Mucosa of descending colon (tissue), 3 donors: Measurements from ENCODE around the gene RASA1. TPM values are rescaled to one million over a fixed set of nuclear protein-coding genes. Genes with fewer than 3 reads are reported as not detected.

Experiments
- ATAC-seq: fragments of 200-7000 bp; cut with Tn5 transposase; one replicate; pipeline ENCODE4 v1.9.1; 2020; ENCODE audit warnings: mild to moderate bottlenecking, moderate library complexity
- DNase-seq, 3 donors: peaks; one replicate each; pipeline ENCODE4 v3.0.0-alpha.2; 2020
- H3K36me3 ChIP-seq: fragments of 200-600 bp; one replicate; pipeline ENCODE4 v1.8.0; 2021; ENCODE audit warnings: low read depth, mild to moderate bottlenecking
- H3K4me1 ChIP-seq: fragments of 200-600 bp; one replicate; pipeline ENCODE4 v1.8.0; 2021; ENCODE audit warnings: low read depth, mild to moderate bottlenecking
- H3K4me3 ChIP-seq: fragments of 200-600 bp; one replicate; pipeline ENCODE4 v1.8.0; 2021; ENCODE audit warnings: mild to moderate bottlenecking
- H3K9me3 ChIP-seq: fragments of 200-600 bp; one replicate; pipeline ENCODE4 v1.8.0; 2021; ENCODE audit warnings: mild to moderate bottlenecking
- CTCF ChIP-seq: fragments of 200-600 bp; IDR thresholded peaks from one replicate; pipeline ENCODE4 v1.8.0; 2022; ENCODE audit warnings: antibody characterized with exemption, mild to moderate bottlenecking
- intact Hi-C, 2 donors: fragments of 100-400 bp; cut with DNase I in 1 of 2; cut with micrococcal nuclease in 1 of 2; formaldehyde crosslinking; loops; one replicate each; pipeline versions ENCODE4 v1.11.0 to v1.11.1; 2022; cut with DNase I, micrococcal nuclease
- total RNA-seq, 3 donors: library from RNA; stranded (reverse); fragmentation: NEBNext Ultra II Directional in 2 of 3; extraction: Animal tissue kit (Norgen Biotek cat#: 25700) in 2 of 3; gene quantifications; one replicate each; pipeline versions ENCODE4 v1.2.1 to v1.2.4, GENCODE V29; 2021 to 2023
- donor health status: DM: no; HTN: no; CAD: no; lungs with moderate emphysema.
- donor health status: DM: no; HTN: no; CAD: no.
- donor health status: DM: no; HTN: yes; CAD: no.

RASA1 gene
- total RNA-seq, 3 donors from 2014 or later: 25.0 to 27.0 (median 25.8) TPM

GRCh38 chr5:87258507-87258906, 9.2 kb upstream of the RASA1 start:
- Histone ChIP-seq H3K9me3 (no peaks in the 10 kb centered on the region), H3K4me3 (no peak overlapping the region), H3K36me3 (no peaks in the 10 kb centered on the region), H3K4me1 (no peaks in the 10 kb centered on the region)
- ATAC-seq: no peak
- DNase-seq: no peak
- TF ChIP-seq CTCF: no peak
- intact Hi-C loops: no loop called here

- no peaks in the 10 kb centered on the region for H3K36me3 ChIP-seq
- intact Hi-C loops: no loop called here
These were observed 7.0 kb upstream of the RASA1 start for GRCh38 chr5:87260604-87261192.

GRCh38 chr5:87263498-87263897, 4.2 kb upstream of the RASA1 start:
- intact Hi-C loops: no loop called here

More at GRCh38 chr5:87260604-87261192, 7.0 kb upstream of the RASA1 start:
- Histone ChIP-seq H3K9me3 (no peaks in the 10 kb centered on the region), H3K4me1 (no peaks in the 10 kb centered on the region), H3K4me3 (no peak overlapping the region)
- peak; percentile 97 for ATAC-seq
- TF ChIP-seq CTCF: no peak
- DNase-seq: peak in 1 of 3 donors; percentile 28

GRCh38 chr5:87266914-87267573, 639 bp upstream of the RASA1 start:
- no peaks in the 10 kb centered on the region for H3K9me3 ChIP-seq
- peak overlapping the region; percentile 74 for H3K4me3 ChIP-seq
- H3K4me1 ChIP-seq: peaks cover 10% of the 10 kb centered on the region
- H3K36me3 ChIP-seq: no peaks in the 10 kb centered on the region
- intact Hi-C loops: no loop called here
- no peak for TF ChIP-seq CTCF
- DNase-seq: no peak
- ATAC-seq: no peak

More at GRCh38 chr5:87263498-87263897, 4.2 kb upstream of the RASA1 start:
- Histone ChIP-seq H3K4me3 (no peak overlapping the region), H3K9me3 (no peaks in the 10 kb centered on the region), H3K36me3 (no peaks in the 10 kb centered on the region), H3K4me1 (no peaks in the 10 kb centered on the region)
- no peak for ATAC-seq
- DNase-seq: no peak
- no peak for TF ChIP-seq CTCF

GRCh38 chr5:87268126-87268969, 665 bp downstream of the RASA1 start:
- peak; percentile 76 to 83 (median 81) for DNase-seq
- peak; percentile 77 for ATAC-seq
- H3K4me3 ChIP-seq: peak overlapping the region; percentile 74
- H3K9me3 ChIP-seq: no peaks in the 10 kb centered on the region
- peaks cover 10% of the 10 kb centered on the region for H3K4me1 ChIP-seq
- H3K36me3 ChIP-seq: no peaks in the 10 kb centered on the region
- intact Hi-C loops: no loop called here
- TF ChIP-seq CTCF: no peak
